ENCODE measurements around the gene PHF19. TPM values are rescaled to one million over a fixed set of nuclear protein-coding genes. Genes with fewer than 3 reads are reported as not detected.

Gene PHF19
- total and polyA plus RNA-seq, 4 experiments from 2014 or later: 15.4 to 201 (median 106) TPM

DNA sequence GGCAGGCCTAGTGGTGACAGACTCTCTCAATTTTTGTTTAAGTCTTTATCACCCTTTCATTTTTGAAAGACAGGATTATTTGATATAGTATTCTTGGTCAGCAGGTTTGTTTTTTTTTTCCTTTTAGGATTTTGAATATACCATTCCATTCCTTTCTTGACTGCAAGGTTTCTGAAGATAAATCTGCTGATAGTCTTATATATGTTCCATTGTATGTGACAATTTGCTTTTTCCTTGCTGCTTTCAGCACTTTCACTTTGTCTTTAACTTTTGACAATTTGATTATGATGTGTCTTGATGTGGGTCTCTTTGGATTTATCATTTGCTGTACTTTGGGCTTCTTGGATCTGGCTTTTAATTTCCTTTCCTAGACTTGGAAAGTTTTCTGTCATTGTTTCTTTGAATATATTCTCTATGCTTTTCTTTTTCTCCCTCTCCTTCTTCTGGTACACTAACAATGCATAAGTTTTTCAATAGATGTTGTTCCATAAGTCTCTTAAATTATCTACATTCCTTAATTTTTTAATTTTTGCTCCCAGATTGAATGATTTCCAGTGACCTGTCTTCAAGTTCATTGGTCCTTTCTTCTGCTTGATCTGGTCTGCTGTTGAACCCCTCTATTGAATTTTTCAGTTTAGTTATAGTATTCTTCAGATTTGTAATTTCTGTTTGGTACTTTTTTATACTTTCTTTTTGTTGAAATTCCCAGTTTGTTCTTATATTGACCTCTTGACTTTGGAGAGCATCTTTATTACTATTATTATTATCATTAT, 69.2 kb downstream of the PHF19 start:
- H3K27ac Mint-ChIP-seq: no peak overlapping the region
- H3K4me1 Mint-ChIP-seq: peaks cover 0 to 1% (median 0%) of the 10 kb centered on the region in 4 donors
- POLR2A ChIA-PET (ENCODE audit: partially characterized antibody): no interaction called here

More for the DNA sequence above, 69.2 kb downstream of the PHF19 start:
- Mint-ChIP-seq H3K27me3 (no peaks in the 10 kb centered on the region), H3K9me3 (peaks cover 7 to 69% (median 49%) of the 10 kb centered on the region in 8 donors), H3K4me3 (no peak overlapping the region), H3K36me3 (peaks cover 24 to 42% of the 10 kb centered on the region in 2 donors)
- H3K4me3 ChIP-seq (ENCODE audit: low read length in 2 of 2): no peak overlapping the region
- intact Hi-C loops (cut with micrococcal nuclease): no loop called here
- H3K36me3 ChIP-seq (ENCODE audit: insufficient read depth, low read length): no peaks in the 10 kb centered on the region
- CTCF ChIA-PET (ENCODE audit: partially characterized antibody): no interaction called here
- H3K27ac ChIP-seq (ENCODE audit: low read depth, low read length): no peak overlapping the region
- H3K9me3 ChIP-seq (ENCODE audit: control insufficient read depth in 1 of 2, low read length in 2 of 2): peaks cover 0 to 23% of the 10 kb centered on the region in 2 donors
- DNase-seq: no peak
- no peaks in the 10 kb centered on the region for H3K27me3 ChIP-seq (ENCODE audit: insufficient read depth, low read length)
- no peaks in the 10 kb centered on the region for H3K4me1 ChIP-seq (ENCODE audit: insufficient read depth, low read length)

Other genes with a start within 250 kb of the PHF19 start
- 10 to 100 TPM; 14.2 to 14.9 TPM for gene MEGF9, start 162.7 kb downstream of the PHF19 start, total RNA-seq
- gene MEGF9, start 162.7 kb downstream of the PHF19 start, polyA plus RNA-seq: 1 to 10 TPM; 5.9 to 6.7 TPM
- 10 to 100 TPM; 73.7 to 77.8 TPM for gene FBXW2, start 83.8 kb downstream of the PHF19 start, total RNA-seq
- 10 to 100 TPM; 40.5 to 45.1 TPM for gene FBXW2, start 83.8 kb downstream of the PHF19 start, polyA plus RNA-seq
- gene PSMD5, start 34.3 kb downstream of the PHF19 start, total RNA-seq: 10 to 100 TPM; 46.4 to 59.0 TPM
- gene PSMD5, start 34.3 kb downstream of the PHF19 start, polyA plus RNA-seq: 10 to 100 TPM; 23.1 to 25.7 TPM
- gene TRAF1, start 49.6 kb upstream of the PHF19 start, total RNA-seq: 100 to 1,000 TPM; 174 to 181 TPM
- 10 to 100 TPM in 1 of 2 donors, 1 to 10 TPM in 1; 7.8 to 14.4 TPM for gene TRAF1, start 49.6 kb upstream of the PHF19 start, polyA plus RNA-seq
- 1 to 10 TPM; 1.9 to 3.2 TPM for gene C5, start 173.1 kb upstream of the PHF19 start, total RNA-seq
- under 1 TPM; 0.28 to 0.66 TPM for gene C5, start 173.1 kb upstream of the PHF19 start, polyA plus RNA-seq
- gene CNTRL, start 197.8 kb upstream of the PHF19 start, total RNA-seq: 100 to 1,000 TPM; 119 to 122 TPM
- gene CNTRL, start 197.8 kb upstream of the PHF19 start, polyA plus RNA-seq: 10 to 100 TPM in 1 of 2 donors, 1 to 10 TPM in 1; 1.5 to 38.0 TPM